IMR-90 (cell line): Measurements from ENCODE around the gene COX19. TPM values are rescaled to one million over a fixed set of nuclear protein-coding genes. Genes with fewer than 3 reads are reported as not detected.

Source experiments
- ATAC-seq: fragments of 200-7000 bp; cut with Tn5 transposase; 2 replicates; pipeline ENCODE4 v1.9.1; 2020; ENCODE audit warnings: low read depth, mild to moderate bottlenecking, moderate library complexity
- BruUV-seq: library from RNA; stranded (reverse); fragments of 400-500 nt; replicated peaks from 2 replicates; lab custom pipeline; 2021; lab: Mats Ljungman, UMichigan
- CTCF ChIA-PET: fragments of 300-600 bp; formaldehyde crosslinking; extraction: SDS; loops from one replicate; lab custom pipeline; 2021; ENCODE audit warnings: antibody characterized with exemption; lab: Yijun Ruan, JAX
- POLR2A ChIA-PET: fragments of 300-600 bp; sonication (Branson Sonifier 250); formaldehyde crosslinking; loops from one replicate; lab custom pipeline; 2022; ENCODE audit warnings: antibody characterized with exemption; ENCODE audit not compliant: unreplicated experiment; lab: Charles Lee
- DNase-seq: peaks from one replicate; pipeline ENCODE4 v3.0.0; 2013
- H2AFZ ChIP-seq: replicated peaks from 2 replicates; pipeline ENCODE3; 2013; ENCODE audit warnings: low read length, mild to moderate bottlenecking; ENCODE audit not compliant: poor library complexity
- H2AK5ac ChIP-seq: 2 replicates; pipeline ENCODE4 v1.6.1; 2013; ENCODE audit warnings: low read depth, low read length, inconsistent platforms
- H2AK9ac ChIP-seq: replicated peaks from 2 replicates; pipeline ENCODE3; 2013; ENCODE audit warnings: mild to moderate bottlenecking, low read depth, low read length, moderate library complexity; ENCODE audit not compliant: poor library complexity
- H2BK120ac ChIP-seq: 2 replicates; pipeline ENCODE4 v1.6.1; 2013; ENCODE audit warnings: low read depth, low read length, inconsistent platforms
- H2BK15ac ChIP-seq: 3 replicates; pipeline ENCODE4 v1.6.1; 2013; ENCODE audit warnings: low read depth, low read length, inconsistent platforms
- H2BK20ac ChIP-seq: 2 replicates; pipeline ENCODE4 v1.6.1; 2013; ENCODE audit warnings: low read depth, mild to moderate bottlenecking, inconsistent platforms, low read length, moderate library complexity
- H2BK5ac ChIP-seq: 2 replicates; pipeline ENCODE4 v1.6.1; 2013; ENCODE audit warnings: mild to moderate bottlenecking, low read depth, low read length, inconsistent platforms; ENCODE audit not compliant: poor library complexity, severe bottlenecking
- H3K14ac ChIP-seq: replicated peaks from 2 replicates; pipeline ENCODE4 v1.6.1; 2013; ENCODE audit warnings: low read depth, low read length, inconsistent platforms
- H3K18ac ChIP-seq: 2 replicates; pipeline ENCODE4 v1.6.1; 2013; ENCODE audit warnings: low read depth, low read length, control low read depth
- H3K23ac ChIP-seq: 2 replicates; pipeline ENCODE4 v1.6.1; 2013; ENCODE audit warnings: low read depth, low read length, inconsistent platforms
- H3K27ac ChIP-seq: 2 replicates; pipeline ENCODE4 v1.5.1; 2013; ENCODE audit warnings: mild to moderate bottlenecking, control low read depth, low read length; ENCODE audit not compliant: insufficient read depth
- H3K27me3 ChIP-seq: 2 replicates; pipeline ENCODE4 v1.6.1; 2013; ENCODE audit warnings: low read length; ENCODE audit not compliant: control insufficient read depth, insufficient read depth
- H3K36me3 ChIP-seq: 2 replicates; pipeline ENCODE4 v1.6.1; 2013; ENCODE audit warnings: low read length, mixed read lengths; ENCODE audit not compliant: control insufficient read depth, insufficient read depth
- H3K4ac ChIP-seq: 2 replicates; pipeline ENCODE4 v1.6.1; 2013; ENCODE audit warnings: low read depth, low read length, inconsistent platforms
- H3K4me1 ChIP-seq: 2 replicates; pipeline ENCODE4 v1.6.1; 2013; ENCODE audit warnings: low read length, mixed read lengths; ENCODE audit not compliant: control insufficient read depth, insufficient read depth
- H3K4me2 ChIP-seq: 2 replicates; pipeline ENCODE4 v1.6.1; 2013; ENCODE audit warnings: low read depth, mild to moderate bottlenecking, control low read depth, low read length, moderate library complexity
- H3K4me3 ChIP-seq: 2 replicates; pipeline ENCODE4 v1.5.1; 2013; ENCODE audit warnings: low read depth, mild to moderate bottlenecking, control low read depth, low read length, moderate library complexity; ENCODE audit not compliant: insufficient read depth
- H3K56ac ChIP-seq: 2 replicates; pipeline ENCODE4 v1.6.1; 2013; ENCODE audit warnings: low read length, inconsistent platforms; ENCODE audit not compliant: insufficient read depth; ENCODE audit errors: extremely low read depth
- H3K79me1 ChIP-seq, 2 experiments: 2 replicates each; pipeline ENCODE4 v1.6.1; 2013; ENCODE audit warnings: low read length in 2 of 2, inconsistent platforms in 1 of 2, low read depth in 1 of 2
- H3K9ac ChIP-seq: 2 replicates; pipeline ENCODE4 v1.6.1; 2013; ENCODE audit warnings: low read depth, low read length, control low read depth
- H3K9me1 ChIP-seq: 2 replicates; pipeline ENCODE4 v1.6.1; 2013; ENCODE audit warnings: low read length, inconsistent platforms; ENCODE audit not compliant: insufficient read depth
- H3K9me3 ChIP-seq: 2 replicates; pipeline ENCODE4 v1.6.1; 2013; ENCODE audit warnings: low read length; ENCODE audit not compliant: control insufficient read depth, insufficient read depth
- H4K20me1 ChIP-seq: 2 replicates; pipeline ENCODE4 v1.6.1; 2013; ENCODE audit warnings: low read length, inconsistent platforms; ENCODE audit not compliant: insufficient read depth
- H4K5ac ChIP-seq: 2 replicates; pipeline ENCODE4 v1.6.1; 2013; ENCODE audit warnings: mild to moderate bottlenecking, low read depth, low read length, control low read depth
- H4K8ac ChIP-seq, 2 experiments: 2 replicates each; pipeline ENCODE4 v1.6.1; 2013; ENCODE audit warnings: low read depth in 2 of 2, low read length in 2 of 2, control low read depth in 1 of 2, inconsistent platforms in 1 of 2
- H4K91ac ChIP-seq: 2 replicates; pipeline ENCODE4 v1.6.1; 2013; ENCODE audit warnings: low read depth, low read length, inconsistent platforms; ENCODE audit not compliant: insufficient read depth
- CEBPB ChIP-seq: IDR thresholded peaks from 2 replicates; pipeline ENCODE4 v1.6.1; 2012; ENCODE audit warnings: low read depth, low read length, improper control_type of control experiment
- RCOR1 ChIP-seq: IDR thresholded peaks from 2 replicates; pipeline ENCODE4 v1.6.1; 2012; ENCODE audit warnings: mild to moderate bottlenecking, low read length, improper control_type of control experiment; ENCODE audit not compliant: insufficient replicate concordance
- WGBS, 2 experiments: methylation state at CpG; one replicate each; pipeline versions ENCODE4 v1.1.5 to v1.1.7; 2013; ENCODE audit warnings: missing lambda C conversion rate in 2 of 2; ENCODE audit not compliant: insufficient read length in 1 of 2; ENCODE audit errors: extremely low coverage in 2 of 2; 5-methylcytosine and 5-hydroxymethylcytosine counted together
- dilution Hi-C: fragments of 300-500 bp; cut with HindIII; formaldehyde crosslinking; loops from one replicate; pipeline ENCODE4 v1.14.3; 2018; ENCODE audit warnings: low sequenced_read_pairs; ENCODE audit not compliant: unreplicated experiment
- in situ Hi-C: fragments of 300-500 bp; cut with MboI; formaldehyde crosslinking; loops from 3 replicates; pipeline ENCODE4 v1.14.3; 2019; ENCODE audit warnings: low sequenced_read_pairs, inconsistent platforms, mixed read lengths
- intact Hi-C: fragments of 100-400 bp; cut with micrococcal nuclease; formaldehyde crosslinking; loops from 2 replicates; pipeline ENCODE4 v1.10.0; 2022
- polyA plus RNA-seq, 3 experiments: library from polyadenylated mRNA; depleted of rRNA; stranded (reverse); fragments of >200 nt; gene quantifications; 2 replicates each; pipeline ENCODE4 v1.2.3, GENCODE V29; 2012; ENCODE audit warnings: low replicate concordance in 1 of 3
- total RNA-seq: library from RNA; depleted of rRNA; stranded (reverse); fragments of >200 nt; gene quantifications from 2 replicates; pipeline ENCODE4 v1.2.3, GENCODE V29; 2012
- TF ChIP-seq, protein P1 (sequence below): fragments of 150-350 bp; IDR thresholded peaks from 2 replicates; pipeline ENCODE4 v1.6.1; 2016; ENCODE audit warnings: low read depth, mild to moderate bottlenecking, low read length, moderate library complexity, borderline replicate concordance
- TF ChIP-seq, protein P2 (sequence below): fragments of 150-350 bp; IDR thresholded peaks from 2 replicates; pipeline ENCODE4 v1.6.1; 2017; ENCODE audit warnings: mild to moderate bottlenecking, antibody characterized with exemption, low read length, low read depth

COX19 gene
- total and polyA plus RNA-seq, 2 of the 4 experiments (the other 2 are of a cell fraction) = 3.9 to 7.3 TPM

DNA sequence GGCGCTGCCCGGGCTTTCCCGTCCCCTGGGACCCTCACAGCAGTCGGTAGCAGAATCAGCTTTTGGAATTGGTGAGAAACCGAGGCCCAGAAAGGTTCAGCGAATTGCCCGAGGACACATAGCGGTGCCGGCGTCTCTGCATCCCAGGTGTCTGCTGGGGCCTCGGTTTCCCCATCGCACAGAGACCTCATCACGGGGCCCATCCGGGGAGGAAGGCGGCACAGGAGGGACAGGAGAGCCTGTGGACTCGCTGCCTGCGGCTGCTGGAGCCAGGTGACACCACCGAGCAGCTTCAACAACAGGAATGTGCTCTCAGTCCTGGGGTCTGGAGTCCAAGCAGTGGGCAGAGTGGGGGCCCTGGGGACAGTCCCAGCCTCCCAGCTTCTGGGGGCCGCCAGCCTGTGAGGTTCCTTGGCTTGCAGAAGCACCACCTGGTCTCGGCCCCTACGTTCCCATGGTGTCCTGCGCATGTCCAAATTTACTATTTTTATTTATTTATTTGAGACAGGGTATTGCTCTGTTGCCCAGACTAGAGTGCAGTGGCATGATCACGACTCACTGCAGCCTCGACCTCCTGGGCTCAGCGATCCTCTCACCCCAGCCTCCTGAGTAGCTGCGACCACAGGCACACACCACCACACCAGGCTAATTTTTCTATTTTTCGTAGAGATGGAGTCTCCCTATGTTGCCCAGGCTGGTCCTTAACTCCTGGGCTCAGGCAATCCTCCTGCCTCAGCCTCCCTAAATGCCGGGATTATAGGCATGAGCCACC, 539 bp upstream of the COX19 start (continued):
- TF ChIP-seq, protein P1, sequence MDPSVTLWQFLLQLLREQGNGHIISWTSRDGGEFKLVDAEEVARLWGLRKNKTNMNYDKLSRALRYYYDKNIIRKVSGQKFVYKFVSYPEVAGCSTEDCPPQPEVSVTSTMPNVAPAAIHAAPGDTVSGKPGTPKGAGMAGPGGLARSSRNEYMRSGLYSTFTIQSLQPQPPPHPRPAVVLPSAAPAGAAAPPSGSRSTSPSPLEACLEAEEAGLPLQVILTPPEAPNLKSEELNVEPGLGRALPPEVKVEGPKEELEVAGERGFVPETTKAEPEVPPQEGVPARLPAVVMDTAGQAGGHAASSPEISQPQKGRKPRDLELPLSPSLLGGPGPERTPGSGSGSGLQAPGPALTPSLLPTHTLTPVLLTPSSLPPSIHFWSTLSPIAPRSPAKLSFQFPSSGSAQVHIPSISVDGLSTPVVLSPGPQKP = no peak

DNA sequence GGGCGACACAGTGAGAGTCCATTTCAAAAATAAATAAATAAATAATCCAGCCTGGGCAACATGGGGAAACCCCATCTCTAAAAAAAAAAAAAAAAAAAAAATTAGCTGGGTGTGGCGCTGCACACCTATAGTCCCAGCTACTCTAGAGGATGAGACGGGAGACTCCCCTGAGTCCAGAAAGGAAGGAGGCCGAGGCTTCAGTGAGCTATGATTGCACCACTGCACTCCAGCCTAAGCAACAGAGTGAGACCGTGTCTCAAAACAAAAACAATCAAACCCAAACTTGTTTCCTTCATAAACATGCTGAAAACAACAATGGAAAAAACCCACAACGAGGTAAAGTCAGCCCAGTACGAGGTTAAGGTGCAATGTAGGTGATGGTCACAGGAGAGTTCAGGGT, 1.2 kb downstream of the COX19 start:
- H3K79me1 ChIP-seq = peaks cover 23 to 50% of the 10 kb centered on the region in 2 experiments
- no peak overlapping the region for H2BK120ac ChIP-seq
- H3K4me2 ChIP-seq = peak overlapping the region; percentile 70
- H4K20me1 ChIP-seq = peaks cover 48% of the 10 kb centered on the region
- H4K5ac ChIP-seq = no peak overlapping the region
- H2AFZ ChIP-seq = no peak overlapping the region
- no peak overlapping the region for H4K91ac ChIP-seq
- 0 out of 2 replicates have a peak overlapping the region, but pooled peaks have one; percentile 1 for H3K14ac ChIP-seq
- H3K18ac ChIP-seq = no peak overlapping the region
- no peak for ATAC-seq
- DNase-seq = no peak
- POLR2A ChIA-PET = interaction anchor here (1.0 kb wide), 1 partner anchor 84 kb away, joined by 3 read pairs; no protein-coding TSS in a partner anchor
- no peaks in the 10 kb centered on the region for H3K27me3 ChIP-seq
- dilution Hi-C loops (no loop called here), in situ Hi-C loops (no loop called here), intact Hi-C loops (no loop called here)
- H3K4ac ChIP-seq = no peak overlapping the region
- H3K9me3 ChIP-seq = no peaks in the 10 kb centered on the region
- CTCF ChIA-PET = interaction anchor here (0.6 to 3.6 kb wide), 2 partner anchors 19 to 197 kb away, joined by 3 to 11 read pairs; no protein-coding TSS in a partner anchor
- H3K36me3 ChIP-seq = peaks cover 19% of the 10 kb centered on the region
- H3K4me1 ChIP-seq = peaks cover 4% of the 10 kb centered on the region
- no peak overlapping the region for H2AK9ac ChIP-seq
- H3K56ac ChIP-seq = no peak overlapping the region
- no peaks in the 10 kb centered on the region; the same call in 1 of the 2 replicates for H3K9me1 ChIP-seq
- TF ChIP-seq, protein P2, sequence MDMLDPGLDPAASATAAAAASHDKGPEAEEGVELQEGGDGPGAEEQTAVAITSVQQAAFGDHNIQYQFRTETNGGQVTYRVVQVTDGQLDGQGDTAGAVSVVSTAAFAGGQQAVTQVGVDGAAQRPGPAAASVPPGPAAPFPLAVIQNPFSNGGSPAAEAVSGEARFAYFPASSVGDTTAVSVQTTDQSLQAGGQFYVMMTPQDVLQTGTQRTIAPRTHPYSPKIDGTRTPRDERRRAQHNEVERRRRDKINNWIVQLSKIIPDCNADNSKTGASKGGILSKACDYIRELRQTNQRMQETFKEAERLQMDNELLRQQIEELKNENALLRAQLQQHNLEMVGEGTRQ = no peak
- TF ChIP-seq RCOR1 (no peak), CEBPB (peak; percentile 61; the same call in 1 of the 2 replicates)
- H3K27ac ChIP-seq = no peak overlapping the region
- no CpG with 5 or more reads among the region's 7 CpGs for WGBS, 2 experiments
- peak overlapping the region; percentile 8; the same call in 1 of the 2 replicates for H3K23ac ChIP-seq
- H3K9ac ChIP-seq = peak overlapping the region; percentile 80; the same call in 1 of the 2 replicates
- H4K8ac ChIP-seq = no peak overlapping the region
- H2BK5ac ChIP-seq = no peak overlapping the region
- H2BK15ac ChIP-seq = no peak overlapping the region
- no TSS peak for BruUV-seq
- H2BK20ac ChIP-seq = no peak overlapping the region
- H3K4me3 ChIP-seq = peak overlapping the region; percentile 89
- H2AK5ac ChIP-seq = no peak overlapping the region
